ENCODE data around the gene ABCC3.

Gene ABCC3

GRCh38 chr17:50667259-50668024 is 32.8 kb downstream of the ABCC3 start:
- TF ChIP-seq GATA2 (IDR thresholded peaks at IDR 0.05; ENCODE audit: low read depth, low read length) (no peak), GATA3 (IDR thresholded peaks at IDR 0.05; ENCODE audit: low read depth, low read length) (no peak)

GRCh38 chr17:50668025-50668837 is 33.5 kb downstream of the ABCC3 start:
- TF ChIP-seq GATA2 (IDR thresholded peaks at IDR 0.05; ENCODE audit: low read depth, low read length) = no peak
- no peak for TF ChIP-seq GATA3 (IDR thresholded peaks at IDR 0.05; ENCODE audit: low read depth, low read length)

GRCh38 chr17:50668838-50669581 is 34.3 kb downstream of the ABCC3 start:
- no peak for TF ChIP-seq GATA2 (IDR thresholded peaks at IDR 0.05; ENCODE audit: low read depth, low read length)
- TF ChIP-seq GATA3 (IDR thresholded peaks at IDR 0.05; ENCODE audit: low read depth, low read length) = no peak

GRCh38 chr17:50672071-50672470 is 37.4 kb downstream of the ABCC3 start:
- TF ChIP-seq GATA3 (IDR thresholded peaks at IDR 0.05; ENCODE audit: low read depth, low read length) = no peak
- no peak for TF ChIP-seq GATA2 (IDR thresholded peaks at IDR 0.05; ENCODE audit: low read depth, low read length)

DNA sequence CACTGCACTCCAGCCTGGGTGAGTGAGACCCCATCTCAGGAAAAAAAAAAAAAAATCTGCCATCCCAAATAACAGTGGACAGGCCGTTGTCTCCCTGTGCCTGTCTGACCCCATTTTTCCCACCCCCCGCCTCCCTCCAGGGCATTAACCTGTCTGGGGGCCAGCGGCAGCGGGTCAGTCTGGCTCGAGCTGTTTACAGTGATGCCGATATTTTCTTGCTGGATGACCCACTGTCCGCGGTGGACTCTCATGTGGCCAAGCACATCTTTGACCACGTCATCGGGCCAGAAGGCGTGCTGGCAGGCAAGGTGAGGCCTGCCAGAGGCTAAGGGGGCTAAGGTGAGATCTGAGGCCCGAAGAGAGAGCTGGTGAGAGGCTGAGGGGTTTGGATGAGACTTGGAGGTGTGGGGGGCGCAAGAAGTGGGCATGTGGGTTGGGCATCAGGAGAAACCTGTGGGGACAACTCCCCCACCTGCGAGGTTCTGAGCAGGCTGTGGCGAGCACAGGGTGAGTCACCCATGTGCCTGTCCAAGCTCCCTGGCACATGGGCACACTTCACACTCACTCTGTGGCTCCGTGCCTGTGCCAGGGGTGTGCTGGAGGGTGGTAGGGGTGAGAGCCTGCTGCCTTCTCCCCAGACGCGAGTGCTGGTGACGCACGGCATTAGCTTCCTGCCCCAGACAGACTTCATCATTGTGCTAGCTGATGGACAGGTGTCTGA is 38.3 kb downstream of the ABCC3 start:
- TF ChIP-seq GATA2 (IDR thresholded peaks at IDR 0.05; ENCODE audit: low read depth, low read length) (no peak), GATA3 (IDR thresholded peaks at IDR 0.05; ENCODE audit: low read depth, low read length) (no peak)

DNA sequence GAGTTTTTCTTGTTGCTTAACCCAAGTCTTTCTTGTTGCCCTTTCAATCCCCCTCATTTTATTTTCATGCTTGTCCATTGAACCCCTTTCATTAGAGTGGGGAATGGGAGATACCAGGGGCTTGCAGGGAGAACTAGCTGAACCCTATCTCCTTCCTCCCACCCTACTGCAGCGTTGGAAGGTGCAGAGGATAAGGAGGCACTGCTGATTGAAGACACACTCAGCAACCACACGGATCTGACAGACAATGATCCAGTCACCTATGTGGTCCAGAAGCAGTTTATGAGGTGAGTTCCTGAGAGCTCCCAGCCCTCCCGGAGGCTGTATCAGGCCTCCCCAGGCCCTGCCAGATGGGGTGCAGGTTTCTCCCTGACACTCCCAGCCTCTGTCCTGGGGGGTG is 40.5 kb downstream of the ABCC3 start:
- TF ChIP-seq GATA2 (IDR thresholded peaks at IDR 0.05; ENCODE audit: low read depth, low read length) (no peak), GATA3 (IDR thresholded peaks at IDR 0.05; ENCODE audit: low read depth, low read length) (no peak)

- TF ChIP-seq GATA2 (IDR thresholded peaks at IDR 0.05; ENCODE audit: low read depth, low read length) = no peak
- no peak for TF ChIP-seq GATA3 (IDR thresholded peaks at IDR 0.05; ENCODE audit: low read depth, low read length)
These were observed 40.9 kb downstream of the ABCC3 start for GRCh38 chr17:50675627-50676026.

GRCh38 chr17:50676065-50676975 is 41.6 kb downstream of the ABCC3 start:
- TF ChIP-seq GATA2 (IDR thresholded peaks at IDR 0.05; ENCODE audit: low read depth, low read length) (no peak), GATA3 (IDR thresholded peaks at IDR 0.05; ENCODE audit: low read depth, low read length) (no peak)

DNA sequence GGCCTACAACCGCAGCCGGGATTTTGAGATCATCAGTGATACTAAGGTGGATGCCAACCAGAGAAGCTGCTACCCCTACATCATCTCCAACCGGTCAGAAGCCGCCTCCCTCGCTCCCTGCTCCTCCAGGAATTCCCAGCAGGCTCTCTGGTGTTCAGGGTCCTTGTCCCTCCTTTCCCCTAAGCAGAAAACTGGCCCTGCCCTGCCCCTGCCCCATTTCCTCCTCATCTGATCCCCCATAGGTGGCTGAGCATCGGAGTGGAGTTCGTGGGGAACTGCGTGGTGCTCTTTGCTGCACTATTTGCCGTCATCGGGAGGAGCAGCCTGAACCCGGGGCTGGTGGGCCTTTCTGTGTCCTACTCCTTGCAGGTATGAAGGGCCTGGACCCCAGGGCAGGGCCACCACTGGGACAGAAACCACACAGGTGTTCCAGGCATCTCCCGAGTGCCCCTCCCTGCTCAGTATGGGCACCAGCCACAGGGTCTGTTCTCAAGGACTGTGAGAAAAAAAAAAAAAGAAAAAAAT is 43.2 kb downstream of the ABCC3 start:
- TF ChIP-seq GATA2 (IDR thresholded peaks at IDR 0.05; ENCODE audit: low read depth, low read length) (no peak), GATA3 (IDR thresholded peaks at IDR 0.05; ENCODE audit: low read depth, low read length) (no peak)

DNA sequence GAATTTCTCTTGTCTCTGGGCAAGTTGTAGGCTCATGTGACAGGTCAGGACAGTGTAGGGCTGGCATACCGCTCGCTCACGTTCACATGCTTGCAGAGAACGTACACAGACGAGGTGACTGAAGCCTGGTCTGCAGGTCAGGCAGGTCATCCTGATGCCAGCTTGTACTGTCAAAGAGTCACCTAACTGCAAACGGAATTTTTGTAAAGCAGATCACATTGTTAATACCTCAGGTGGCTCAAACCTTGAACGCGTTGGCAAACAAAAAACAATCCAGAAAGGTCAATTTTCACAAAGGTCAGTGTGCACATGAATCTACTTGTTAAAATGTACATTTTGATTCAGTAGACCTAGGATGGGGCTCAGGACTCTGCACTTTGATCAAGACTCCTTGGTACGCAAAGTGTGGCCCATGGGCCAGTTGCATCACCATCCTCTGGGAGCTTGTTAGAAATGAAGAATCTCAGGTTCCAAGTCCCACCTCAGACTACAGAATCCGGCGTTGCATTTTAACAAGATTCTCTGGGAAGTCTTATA is 44.4 kb downstream of the ABCC3 start:
- TF ChIP-seq GATA3 (IDR thresholded peaks at IDR 0.05; ENCODE audit: low read depth, low read length) (no peak), GATA2 (IDR thresholded peaks at IDR 0.05; ENCODE audit: low read depth, low read length) (no peak)

DNA sequence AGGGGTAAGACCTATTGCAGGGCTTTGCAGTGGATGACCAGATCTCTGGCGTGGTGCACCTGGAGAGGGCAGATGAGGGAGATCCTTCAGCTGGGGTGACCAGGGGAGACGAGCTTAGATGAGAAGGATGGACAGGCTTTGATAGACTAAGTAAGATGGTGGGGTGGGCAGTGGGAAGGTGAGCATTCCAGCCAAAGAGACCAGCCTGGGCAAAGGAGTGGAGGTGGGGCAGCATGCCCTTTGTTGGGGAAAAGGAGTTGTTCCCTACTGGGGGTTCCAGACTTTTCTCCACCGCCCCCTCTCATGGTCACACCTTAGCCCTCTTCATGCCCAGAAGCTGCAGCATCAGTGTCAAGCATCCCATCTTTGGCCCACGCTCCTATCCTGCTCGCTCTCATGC is 45.4 kb downstream of the ABCC3 start:
- TF ChIP-seq GATA3 (IDR thresholded peaks at IDR 0.05; ENCODE audit: low read depth, low read length) = no peak
- no peak for TF ChIP-seq GATA2 (IDR thresholded peaks at IDR 0.05; ENCODE audit: low read depth, low read length)
